Inferior parietal cortex (tissue), 1 donor: ENCODE data around the gene BPIFB4.
A peak's percentile ranks its signal among the peaks of the same experiment; 100 is the strongest.

Source experiments
- DNase-seq: peaks from one replicate; pipeline ENCODE4 v3.0.0-alpha.2; 2016; ENCODE audit errors: extremely low spot score

The BPIFB4 gene

DNA sequence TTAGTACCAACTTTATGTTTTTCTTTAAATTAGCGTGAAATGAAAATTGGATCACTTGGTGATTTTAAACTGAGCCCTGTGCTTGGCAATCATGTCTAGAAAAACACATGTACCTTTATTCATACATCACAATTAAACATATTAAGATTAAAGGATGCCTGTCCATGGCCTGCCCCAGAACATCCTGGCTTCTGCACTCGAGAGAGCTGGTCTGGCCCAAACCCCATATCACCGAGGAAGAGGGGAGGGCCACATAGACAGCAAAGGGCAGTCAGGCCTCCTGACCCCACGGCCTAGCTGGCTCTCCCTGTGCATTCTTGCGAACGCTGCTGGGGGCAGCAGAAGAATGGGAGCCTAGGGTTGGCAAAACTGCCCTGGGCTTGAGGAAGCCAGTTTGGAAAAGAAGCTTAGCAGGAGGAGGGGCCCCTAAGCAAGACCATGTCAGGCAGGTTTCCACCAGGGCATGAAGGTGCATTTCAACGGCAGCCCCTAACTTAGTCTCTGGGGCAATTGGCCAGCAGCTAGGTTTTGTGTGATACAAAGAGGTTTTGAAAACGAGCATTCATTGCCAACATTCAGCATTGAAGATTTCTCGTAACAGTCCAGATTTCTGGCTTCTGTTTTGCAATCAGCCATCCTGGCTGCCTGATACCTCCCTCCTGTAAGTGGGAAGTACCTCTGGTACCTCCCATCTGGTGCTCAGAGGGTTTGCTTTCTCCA is 17.2 kb upstream of the BPIFB4 start:
- DNase-seq: no peak

DNA sequence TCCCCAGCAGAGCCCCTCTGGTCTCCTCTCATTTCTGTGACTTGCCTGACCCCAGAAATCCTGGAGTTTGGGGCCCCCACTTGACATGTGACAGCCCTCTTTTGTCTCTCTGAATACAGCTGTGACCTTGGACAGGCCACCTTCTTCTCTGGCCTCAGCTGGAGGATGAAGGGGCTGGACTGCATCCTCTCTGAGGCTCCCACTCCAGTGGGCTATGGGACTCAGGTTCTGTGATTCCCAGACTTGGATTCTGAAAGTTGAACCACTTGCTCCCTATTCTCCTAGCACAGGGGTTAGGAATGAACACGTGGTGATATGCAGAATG is 16.7 kb upstream of the BPIFB4 start:
- DNase-seq: no peak

DNA sequence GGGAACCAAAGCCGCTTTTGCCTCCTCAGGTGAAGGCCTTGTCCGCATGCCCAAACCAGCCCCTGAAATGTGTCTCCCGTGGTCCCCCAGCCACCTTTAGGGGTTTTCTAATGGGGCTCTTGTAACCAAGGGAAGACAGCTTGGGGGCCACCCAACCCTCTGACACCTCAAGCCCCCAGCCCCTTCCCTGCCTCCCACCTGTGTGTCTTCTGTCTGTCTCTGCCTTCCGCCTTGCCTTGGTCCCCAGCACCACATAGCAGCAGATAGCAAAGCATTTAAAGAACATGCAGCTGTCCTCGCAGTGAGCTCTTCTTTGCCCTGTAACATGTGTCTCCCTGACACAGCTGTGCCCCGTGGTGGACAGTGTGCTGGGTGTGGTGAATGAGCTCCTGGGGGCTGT is 16.2 kb upstream of the BPIFB4 start:
- DNase-seq: no peak

DNA sequence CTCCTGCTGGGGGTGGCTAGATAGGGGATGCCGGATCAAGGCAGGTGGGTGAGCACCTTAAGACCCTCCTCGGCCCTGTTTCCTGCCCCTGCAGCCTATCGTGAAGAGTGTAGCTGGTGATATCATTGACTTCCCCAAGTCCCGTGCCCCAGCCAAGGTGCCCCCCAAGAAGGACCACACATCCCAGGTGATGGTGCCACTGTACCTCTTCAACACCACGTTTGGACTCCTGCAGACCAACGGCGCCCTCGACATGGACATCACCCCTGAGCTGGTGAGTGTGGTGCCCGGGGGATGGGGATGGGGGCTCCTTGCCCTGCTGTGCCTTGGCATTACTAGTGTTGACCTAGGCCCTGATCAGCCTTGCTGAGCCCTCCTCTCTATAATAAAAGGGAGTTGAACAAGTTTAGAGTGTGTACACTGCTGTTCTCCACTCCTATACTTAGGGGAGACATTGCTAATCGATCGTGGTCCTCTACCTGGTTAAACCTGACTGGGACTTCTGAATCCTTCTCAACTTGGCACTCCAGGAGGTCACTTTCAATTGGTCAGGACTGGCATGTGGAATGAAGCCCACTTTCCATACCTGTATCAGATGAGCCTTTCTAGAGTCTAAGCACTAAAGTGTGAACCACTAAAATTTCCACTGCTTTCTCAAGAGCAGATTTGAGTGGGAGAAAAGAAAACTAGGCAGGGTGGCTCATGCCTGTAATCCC is 14.7 kb upstream of the BPIFB4 start:
- DNase-seq: no peak

DNA sequence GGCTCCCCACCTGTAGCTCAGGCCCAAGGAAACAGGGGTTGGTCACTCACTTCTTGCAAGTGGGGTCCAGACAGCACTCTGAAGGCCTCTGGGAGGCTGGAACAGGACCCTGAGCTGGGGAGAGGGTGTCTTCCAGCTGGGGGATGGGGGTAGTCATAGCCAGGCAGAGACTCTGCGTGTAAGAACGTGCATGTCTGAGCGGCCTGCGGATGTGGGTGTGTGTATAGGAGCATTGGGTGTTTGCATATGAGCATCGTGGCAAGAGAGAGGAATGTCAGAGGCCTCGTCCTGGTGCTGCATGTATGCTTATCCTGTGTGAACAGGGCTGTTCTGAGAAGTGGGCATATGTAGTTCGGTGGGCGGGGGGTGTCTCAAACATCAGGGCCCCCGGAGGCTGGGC is 13.7 kb upstream of the BPIFB4 start:
- no peak for DNase-seq

DNA sequence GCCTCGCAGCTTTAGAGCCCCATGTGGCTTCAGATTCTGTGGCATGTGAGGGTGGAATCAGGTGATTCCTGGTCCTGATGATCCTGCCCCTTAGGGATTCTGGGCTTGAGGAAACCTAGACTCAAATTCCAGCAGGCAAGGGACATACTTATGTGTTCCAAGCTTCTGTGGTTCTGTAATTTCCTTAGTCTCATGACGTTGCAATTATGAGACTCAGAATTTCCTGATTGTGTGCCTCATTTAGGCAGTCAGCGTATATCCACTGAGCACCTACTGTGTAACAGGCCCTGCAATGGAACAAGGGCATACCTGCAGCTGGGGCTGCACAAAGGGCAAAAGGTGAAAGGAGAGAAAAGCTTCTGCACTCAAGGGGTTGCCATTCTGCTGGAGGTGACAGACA is 11.6 kb upstream of the BPIFB4 start:
- no peak for DNase-seq

DNA sequence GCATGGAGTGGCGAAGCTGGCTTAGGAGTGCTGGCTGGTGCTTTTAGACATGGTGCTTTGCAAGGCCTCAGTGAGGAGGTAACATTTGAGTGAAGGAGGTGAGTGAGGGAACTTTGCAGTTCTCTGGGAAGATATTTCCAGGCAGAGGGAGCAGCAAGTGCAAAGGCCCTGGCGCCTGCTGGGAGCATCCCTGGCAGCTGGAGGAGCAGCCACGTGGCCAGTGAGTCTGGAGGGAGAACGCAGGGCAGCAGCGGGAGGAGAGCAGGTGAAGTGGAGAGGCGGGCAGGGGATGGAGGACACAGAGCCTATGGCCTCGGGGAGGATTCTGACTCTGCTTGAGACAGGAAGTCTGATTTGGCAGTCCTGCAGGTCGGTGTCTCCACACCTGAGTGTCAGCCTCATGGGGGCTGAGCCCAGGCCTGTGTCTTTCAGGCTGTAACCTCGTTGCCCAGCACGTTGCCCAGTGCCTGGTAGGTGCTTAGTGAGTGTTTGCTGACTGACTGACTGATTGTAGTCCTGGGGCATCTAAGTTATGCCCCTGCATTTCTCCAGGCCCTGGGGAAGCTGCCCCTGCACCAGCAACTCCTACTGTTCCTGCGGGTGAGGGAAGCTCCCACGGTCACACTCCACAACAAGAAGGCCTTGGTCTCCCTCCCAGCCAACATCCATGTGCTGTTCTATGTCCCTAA is 11.0 kb upstream of the BPIFB4 start:
- no peak for DNase-seq

DNA sequence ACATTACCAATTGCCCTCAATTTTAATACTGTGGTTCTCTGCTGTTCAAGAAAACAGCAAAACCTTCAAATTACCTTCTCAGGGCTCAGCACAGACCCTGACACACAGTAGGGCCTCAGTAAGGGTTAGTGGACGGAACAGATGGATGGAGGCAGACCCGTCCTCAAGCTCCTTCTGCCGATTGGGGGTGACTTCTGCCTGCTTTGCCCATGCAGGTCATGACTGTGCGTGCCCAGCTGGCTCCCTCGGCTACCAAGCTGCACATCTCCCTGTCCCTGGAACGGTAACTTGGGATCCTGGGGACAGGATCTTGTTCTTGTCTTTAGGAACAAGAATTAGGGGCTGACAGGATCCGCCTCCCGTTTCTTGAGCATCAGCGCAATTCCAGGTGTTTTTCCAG is 9.8 kb upstream of the BPIFB4 start:
- DNase-seq: no peak

DNA sequence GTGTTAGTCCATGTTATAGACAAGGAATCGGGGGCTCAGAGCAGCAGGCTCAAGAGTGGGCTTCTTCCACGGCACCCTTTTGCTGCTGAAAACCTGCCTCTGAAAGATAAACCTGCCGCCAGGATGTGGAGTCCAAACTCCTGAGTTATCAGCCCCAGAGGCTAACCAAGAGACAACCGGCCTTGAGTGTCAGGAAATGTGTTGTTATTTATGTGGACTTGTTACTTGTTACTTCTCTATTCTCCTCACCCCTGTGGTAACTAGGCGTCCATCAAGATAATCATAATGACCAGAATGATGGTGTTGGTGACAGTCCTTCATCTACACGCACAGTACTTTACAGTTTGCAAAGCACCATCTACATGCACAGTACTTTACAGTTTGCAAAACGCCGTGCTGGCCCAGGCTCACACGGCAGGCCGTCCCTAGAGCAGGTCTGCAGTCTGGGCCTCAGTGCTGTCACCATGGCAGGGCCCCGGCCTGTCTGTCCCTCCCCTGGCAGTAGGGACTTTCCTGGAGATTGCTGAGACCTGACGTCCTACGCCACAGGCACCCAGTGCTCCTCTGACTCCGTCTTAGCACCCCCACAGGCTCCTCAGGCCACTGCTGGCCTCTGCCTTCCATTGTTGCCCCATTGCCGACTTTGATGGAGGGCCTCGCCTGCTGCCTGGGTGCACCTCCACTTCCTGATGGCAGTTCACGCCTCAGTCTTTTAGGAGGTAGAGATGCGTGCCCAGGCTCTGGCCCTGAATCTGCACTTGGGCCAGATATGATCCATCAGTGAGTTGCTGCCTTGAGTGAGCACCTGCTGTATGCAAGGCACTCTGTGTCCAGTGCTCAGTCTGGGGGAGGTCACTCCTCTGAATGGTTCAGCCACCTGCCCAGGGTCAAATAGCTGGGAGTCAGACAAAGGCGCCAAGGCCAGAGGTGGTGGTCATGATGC is 9.1 kb upstream of the BPIFB4 start:
- no peak for DNase-seq

DNA sequence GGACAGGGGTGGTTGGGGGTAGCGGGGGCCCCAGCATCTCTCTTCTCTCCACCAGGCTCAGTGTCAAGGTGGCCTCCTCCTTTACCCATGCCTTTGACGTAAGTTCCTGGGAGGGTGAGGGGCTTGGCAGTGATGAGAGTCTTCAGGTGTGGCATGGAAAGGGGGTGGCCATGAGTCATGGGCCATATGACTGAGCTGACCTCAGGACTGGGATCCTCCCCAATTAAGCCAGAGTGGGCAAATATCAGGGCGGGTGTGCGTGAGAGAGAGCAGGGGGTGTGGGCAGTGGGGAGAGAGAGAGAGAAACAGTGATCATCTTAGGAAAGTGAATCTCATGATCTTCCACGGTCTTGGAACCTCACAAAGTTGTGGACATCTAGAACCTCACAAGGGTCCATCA is 8.2 kb upstream of the BPIFB4 start:
- no peak for DNase-seq

DNA sequence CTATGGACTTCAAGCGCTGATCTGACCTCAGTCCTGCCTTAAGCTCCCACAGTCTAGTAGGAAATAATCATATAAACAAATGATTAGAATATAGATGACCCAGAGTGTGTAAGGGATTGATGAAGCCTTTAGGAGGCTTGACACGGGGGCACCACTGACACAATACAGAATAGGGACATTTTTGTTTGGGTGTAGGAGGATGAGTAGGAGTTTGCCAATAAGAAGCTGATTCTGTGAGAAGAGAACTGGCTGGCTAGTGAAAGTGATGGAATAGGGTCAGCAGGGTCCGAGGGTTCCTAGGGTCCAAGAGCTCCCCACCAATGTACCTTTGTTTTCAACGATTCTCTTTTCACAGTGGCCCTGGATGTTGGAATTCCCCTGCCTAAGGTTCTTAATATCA is 7.1 kb upstream of the BPIFB4 start:
- no peak for DNase-seq

DNA sequence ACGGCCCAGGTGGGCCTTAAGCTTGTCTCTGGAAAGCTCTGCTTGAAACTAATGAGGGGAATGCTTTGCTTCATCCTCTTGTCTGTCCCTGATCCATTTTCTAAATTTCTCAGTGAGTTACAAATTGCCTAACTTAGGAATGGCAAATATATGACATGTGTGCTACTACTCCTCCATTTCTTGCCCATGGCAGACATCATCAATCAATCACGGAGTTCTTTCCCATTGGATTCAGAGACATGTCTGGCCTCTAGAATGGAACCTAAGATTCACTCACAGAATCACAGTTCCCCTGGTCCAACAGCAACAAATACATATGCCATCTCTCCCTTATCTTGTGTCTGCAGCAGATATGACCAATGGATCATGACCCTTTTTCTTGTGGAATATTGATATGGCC is 6.6 kb upstream of the BPIFB4 start:
- DNase-seq: no peak

DNA sequence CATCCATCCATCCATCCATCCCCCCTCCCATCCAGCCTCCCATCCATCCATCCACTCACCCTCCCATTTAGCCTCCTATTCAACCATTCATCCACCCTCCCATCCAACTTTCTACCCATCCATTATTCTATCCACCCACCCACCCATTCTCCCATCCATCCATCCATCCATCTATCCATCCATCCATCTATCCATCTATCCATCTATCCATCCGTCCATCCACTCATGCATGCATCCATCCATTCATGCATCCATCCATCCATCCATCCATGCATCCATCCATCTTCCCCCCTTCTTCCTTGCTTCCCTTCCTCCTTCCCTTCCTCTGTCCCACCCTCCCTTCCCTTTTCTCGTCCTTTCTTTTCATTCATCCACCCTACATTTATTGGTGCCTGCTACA is 4.8 kb upstream of the BPIFB4 start:
- DNase-seq: no peak

DNA sequence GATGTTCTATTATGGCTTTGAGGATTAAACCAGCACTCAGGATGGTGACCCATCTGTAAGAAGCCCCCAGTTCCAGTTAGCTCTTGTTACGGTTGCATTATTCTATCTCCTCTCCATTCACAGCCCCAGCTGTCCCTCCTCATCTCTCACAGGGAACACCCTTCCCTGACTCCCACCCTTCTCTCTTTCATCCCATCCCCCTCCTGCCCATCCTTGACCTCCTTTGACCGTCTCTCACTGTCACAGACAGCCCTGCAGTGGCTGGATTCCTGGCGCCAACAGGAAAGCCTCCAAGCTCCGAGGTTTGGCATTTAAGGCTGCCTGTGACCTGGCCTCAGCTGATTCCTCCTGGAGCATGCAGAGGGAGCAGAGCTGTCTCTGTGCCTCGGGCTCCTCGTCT is 4.2 kb upstream of the BPIFB4 start:
- no peak for DNase-seq

DNA sequence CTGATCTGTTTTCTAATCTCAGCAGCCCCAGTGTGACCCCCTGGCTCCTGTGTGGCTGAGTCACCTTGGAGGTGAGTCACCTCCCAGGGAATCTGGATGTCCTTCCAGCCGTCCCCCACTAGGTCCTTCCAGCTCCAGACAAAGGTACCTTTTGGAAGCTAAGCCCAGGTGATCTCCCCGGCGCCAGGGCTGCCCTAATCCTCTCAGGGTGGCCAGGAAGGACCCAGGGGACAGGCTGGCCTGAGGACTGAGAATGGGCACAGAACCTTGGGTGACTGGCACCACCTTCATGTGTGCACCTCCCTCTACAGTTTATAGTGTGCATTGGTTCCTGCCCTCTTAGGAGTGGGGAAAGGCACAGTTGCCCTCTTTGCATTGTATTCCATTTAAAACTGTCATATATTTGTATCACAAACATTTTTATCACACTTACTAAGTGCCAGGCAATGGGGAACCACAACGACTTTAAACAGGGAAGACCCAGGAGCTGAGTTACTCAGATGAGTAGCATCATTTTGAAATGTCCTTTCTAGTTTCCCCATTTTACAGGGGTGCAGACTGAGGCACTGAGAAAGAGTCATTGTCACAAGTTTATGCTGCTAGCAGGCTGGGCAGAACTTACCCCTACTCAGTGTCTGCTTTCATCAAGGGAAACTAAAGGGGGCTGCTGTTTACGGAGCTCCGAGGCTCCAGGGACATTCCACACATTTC is 2.6 kb upstream of the BPIFB4 start:
- peak; percentile 15 for DNase-seq

DNA sequence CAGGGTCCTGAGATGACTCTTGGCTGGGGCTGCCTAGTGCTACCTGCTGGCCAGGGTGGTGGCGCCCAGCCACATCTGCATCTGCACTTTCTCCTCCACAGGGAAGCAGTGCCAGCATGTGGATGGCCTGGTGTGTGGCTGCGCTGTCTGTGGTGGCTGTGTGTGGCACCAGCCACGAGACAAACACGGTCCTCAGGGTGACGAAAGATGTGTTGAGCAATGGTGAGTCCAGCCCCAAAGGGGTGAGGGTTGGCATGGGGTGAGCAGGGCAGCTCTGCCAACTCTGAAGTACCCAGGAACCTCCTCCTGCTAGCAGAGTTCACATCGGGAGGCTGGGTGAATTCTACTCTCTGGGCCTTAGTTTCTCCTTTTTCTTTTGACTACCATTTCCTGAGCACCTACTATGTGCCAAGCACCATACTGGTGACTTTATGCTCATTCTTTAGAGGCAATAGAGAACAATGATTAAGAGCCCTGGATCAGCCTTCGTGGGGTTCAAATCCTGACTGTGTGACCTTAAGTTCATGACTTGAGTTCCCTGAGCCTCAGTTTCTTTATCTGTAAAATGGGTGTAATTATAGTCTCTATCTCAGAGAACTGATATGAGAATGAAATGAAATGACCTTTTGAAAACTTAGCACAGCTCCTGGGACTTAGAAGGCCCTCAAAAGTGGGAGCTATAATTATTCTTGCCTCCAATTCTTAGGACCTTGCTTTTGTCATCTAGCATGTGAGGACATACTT is 2.1 kb downstream of the BPIFB4 start:
- no peak for DNase-seq

DNA sequence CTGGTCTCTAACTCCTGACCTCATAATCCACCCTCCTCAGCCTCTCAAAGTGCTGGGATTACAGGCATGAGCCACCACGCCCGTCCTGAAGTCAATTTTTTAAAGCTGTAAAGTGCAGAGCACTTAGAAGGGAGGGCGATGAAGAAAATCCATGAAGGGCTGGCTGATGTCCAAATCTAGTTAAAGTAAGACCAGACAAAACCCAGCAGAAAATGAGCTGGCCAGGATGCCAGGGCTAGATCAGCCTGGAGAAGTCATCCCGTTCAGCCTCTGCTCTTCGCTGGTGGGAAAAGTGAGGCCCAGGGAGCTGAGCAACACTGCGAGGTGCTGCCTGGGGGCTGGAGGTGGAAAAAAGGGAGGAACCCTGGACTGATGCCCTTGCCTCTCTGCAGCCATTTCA is 3.1 kb downstream of the BPIFB4 start:
- DNase-seq: no peak

DNA sequence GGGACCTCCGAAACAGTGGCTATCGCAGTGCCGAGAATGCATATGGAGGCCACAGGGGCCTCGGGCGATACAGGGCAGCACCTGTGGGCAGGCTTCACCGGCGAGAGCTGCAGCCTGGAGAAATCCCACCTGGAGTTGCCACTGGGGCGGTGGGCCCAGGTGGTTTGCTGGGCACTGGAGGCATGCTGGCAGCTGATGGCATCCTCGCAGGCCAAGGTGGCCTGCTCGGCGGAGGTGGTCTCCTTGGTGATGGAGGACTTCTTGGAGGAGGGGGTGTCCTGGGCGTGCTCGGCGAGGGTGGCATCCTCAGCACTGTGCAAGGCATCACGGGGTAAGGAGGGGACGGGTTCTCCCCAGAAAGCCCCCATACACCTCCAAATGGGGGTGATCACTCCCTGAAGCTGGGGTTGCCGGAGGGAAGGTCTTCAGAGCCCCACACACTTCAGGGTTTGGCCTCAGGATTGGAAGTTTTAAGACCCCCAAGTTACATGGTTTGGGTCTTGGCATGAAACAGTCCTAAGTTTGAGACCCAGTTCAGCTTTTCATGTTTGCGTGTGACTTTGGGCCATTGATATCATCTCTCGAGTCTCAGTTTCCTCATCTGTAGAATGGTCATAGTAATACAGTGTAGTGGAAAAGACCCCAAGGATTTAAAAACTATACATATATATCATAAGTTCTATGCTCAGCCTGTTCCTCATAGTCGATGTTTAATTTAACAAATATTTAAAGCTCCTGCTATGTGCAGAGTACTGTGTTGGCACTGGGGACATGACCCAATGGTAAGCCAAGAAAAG is 4.3 kb downstream of the BPIFB4 start:
- no peak for DNase-seq

DNA sequence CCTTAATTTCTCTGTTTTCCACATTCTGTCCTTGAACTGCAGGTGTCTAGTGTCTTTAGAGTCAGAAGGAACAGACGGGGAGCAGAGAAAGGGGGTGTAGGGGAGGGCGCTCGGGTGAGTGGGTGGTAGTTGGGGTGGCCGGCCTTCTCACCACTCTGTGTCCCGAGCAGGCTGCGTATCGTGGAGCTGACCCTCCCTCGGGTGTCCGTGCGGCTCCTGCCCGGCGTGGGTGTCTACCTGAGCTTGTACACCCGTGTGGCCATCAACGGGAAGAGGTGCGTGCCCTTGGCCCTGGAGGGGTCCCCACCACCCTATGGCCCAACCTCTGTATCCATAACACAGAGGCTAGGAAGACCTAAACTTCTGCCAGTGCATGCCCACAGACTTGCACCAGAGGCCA is 5.3 kb downstream of the BPIFB4 start:
- no peak for DNase-seq
